HG03159 (cell line): ENCODE results near the gene HIP1.
"Not testable (repeated sequence)": the region's sequence is repeated elsewhere in the genome, so short reads cannot be mapped to it uniquely, and the experiment has no call there.

ENCODE experiments used
- ATAC-seq: cut with Tn5 transposase; IDR thresholded peaks from one replicate; pipeline ENCODE4 v1.9.1; 2021; ENCODE audit warnings: mild to moderate bottlenecking, moderate library complexity; ENCODE audit not compliant: unreplicated experiment

Gene HIP1

DNA sequence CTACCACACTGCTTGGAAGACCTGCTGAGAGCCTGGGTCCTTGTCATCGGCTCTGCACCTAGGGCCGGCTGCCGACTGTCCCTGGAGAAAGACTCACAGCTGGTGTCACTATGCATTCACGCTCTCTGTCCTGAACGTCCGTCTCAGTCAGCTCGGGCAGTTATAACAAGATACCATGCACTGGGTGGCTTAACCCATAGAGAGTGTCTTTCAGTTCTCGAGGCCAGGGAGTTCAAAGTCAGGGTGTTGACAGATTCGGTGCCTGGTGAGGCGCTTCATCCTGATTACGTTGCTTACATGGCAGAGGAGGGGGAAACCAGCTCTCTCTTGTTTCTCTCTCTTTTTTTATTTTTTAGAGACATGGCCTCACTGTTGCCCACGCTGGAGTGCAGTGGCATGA lies 155.5 kb downstream of the HIP1 start:
- ATAC-seq: no peak

DNA sequence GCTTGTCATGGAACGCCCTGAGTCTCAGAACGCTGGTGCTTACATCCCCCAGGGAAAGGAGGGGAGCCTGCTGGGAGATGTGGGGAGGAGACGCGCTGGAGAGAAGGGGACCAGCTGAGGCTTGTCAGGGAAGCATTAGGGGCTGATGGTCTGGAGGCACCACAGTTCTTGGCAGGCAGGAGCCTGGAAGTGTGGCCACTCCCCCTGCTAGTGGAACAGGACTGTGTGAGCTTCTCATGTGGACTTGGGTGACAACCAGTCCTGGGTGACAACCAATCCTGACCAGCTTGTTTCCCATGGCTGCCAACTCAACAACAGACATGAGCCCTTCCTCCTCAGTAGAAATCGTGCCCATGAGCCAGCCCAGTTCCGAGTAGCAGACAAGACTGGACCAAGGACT lies 158.8 kb downstream of the HIP1 start:
- no peak for ATAC-seq

DNA sequence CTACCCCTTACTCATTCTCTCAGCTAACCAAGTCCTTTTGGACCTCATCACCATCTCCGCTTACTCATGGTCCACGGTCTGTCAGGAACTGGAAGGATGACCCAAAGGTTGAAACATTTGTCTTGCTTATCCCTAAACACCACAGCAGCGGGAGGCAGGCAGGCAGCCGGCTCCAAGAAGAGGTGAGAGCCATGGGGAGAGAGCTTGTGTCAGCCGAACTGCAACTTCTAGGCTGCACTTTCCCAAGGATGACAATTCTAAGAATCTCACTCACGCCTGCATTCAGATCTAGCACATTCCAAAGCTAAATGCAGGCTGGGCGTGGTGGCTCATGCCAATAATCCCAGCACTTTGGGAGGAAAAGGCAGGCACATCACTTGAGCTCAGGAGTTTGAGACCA lies 160.7 kb downstream of the HIP1 start:
- no peak for ATAC-seq

DNA sequence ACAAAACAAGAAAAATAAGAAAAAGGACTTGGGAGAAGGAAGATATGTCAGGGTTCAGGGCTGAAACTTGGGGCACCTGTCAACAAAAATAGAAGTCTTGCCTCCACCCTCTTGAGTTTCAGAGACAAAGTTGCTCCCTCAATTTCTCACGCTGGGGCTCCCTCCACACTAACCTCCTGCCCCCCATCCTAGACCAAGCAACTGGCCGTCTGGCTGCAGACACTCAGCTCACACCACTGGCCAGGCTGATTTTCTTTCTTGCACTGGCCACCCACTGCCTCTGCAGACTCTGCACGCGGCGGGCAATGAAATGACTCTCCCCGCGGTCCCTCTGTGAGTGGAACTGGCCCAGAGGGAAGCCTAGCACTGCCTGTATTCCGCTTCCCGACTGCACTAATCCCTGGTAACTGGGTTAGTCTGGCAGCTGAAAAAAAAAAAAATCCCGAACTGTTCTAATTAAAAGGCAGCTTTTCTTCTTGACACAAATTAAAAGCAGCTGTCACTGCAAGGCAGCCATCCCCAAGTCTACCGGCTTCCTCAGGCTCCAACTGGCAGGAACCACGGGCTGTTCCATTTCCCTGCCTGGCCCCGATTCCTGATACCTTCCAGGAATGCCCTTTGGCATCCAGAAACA lies 163.1 kb downstream of the HIP1 start:
- ATAC-seq: no peak

DNA sequence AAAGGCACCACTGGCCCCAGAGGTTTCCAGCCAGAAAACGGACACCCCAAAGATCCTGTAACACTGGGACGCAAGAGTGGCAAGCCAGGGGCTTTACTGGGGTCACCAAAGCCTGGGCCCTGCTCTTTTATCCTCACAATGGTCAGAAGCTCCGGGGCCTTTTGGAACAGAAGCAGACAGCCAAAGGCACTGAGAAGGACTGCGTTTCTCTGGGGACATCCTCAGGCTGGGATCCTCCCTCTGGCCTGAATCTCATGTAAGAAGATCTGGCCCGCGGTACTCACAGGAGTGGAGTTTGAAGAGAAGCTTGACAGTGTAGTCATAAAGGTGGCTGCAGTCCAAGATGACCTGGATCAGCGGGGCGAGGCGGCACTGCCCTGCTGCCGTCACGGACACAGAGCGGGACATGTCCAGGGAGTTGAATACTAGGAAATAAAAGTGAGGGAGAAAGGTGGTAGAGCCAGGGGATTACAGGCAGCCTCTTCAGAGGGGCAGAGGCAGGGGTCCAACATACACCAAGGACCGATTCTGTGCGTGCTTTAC lies 165.2 kb downstream of the HIP1 start:
- no peak for ATAC-seq

DNA sequence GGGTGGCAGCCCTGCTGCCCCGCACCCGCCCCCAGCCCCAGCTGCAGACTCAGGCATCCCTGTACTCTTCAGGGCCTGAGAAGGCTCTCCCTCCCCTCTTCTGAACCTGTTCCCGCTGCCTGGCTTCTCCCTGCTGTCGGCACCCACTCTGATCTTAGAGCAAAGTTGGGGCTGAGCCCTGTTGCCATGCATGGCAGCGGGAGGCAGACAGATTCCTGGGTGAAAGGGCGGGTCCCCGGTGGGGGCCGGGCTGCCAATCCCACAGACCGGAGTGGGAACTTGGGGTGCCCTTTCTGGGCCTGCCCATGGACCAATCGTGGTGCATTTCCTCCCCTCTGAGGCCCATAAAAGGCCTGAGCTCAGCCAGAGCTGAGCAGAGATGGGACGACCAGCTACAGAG lies 165.9 kb downstream of the HIP1 start:
- ATAC-seq: no peak

DNA sequence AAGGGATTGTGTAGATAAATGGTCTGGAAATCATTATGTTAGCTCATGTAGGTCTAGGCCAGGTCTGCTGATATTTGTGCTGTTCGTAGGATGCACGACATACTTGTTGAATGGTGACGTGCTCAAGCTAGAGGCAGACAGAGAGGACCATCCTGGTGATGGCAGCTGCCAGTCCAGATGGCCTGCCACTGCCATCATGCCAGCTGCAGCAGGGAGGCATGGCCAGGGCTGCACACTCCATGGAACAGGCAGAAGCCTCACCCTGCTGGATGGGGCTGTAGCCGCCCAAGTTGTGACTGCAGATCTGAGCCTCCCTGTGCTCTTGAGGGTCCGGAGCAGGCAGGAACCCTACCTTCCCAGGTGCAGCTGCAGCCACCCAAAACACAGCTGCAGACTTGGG lies 166.3 kb downstream of the HIP1 start:
- no peak for ATAC-seq

DNA sequence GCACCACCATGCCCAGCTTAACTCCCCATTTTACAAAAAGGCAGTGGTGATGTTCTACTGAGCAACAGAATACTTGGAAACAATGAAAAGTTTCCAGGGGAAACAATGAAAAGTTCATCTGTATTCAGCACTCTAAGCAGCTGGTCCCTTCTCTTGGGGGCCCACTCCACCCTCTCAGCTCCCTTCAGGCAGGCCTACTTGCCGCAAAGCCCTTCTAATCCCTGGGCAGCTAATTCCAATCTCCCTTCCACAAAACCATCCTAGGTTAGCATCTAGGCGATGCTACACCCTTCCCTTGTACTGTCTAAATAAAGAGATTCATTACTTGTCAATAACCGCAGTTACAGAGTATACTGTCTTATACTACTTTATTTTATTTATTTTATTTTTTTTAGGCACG lies 167.5 kb downstream of the HIP1 start:
- no peak for ATAC-seq

DNA sequence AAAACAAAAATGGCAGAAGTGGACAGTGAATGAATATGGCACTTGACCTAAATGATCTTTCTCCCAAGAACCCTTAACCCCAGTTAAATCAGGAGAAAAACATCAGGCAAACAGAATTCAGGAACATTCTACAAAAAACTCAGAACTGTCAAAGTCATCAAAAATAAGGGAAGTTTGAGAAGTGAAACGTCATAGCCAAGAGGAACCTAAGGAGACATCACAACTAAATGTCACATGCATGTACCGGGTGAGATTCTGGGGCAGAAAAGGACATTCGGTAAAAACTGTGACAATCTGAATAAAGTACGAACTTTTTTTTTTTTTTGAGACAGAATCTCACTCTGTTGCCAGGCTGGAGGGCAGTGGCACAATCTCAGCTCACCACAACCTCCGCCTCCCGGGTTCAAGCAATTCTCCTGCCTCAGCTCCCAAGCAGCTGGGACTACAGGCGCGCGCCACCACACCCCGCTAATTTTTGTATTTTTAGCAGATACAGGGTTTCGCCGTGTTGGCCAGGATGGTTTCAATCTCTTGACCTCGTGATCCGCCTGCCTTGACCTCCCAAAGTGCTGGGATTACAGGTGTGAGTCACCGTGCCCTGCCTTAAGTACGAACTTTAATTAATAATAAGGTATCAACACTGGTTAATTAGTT lies 169.0 kb downstream of the HIP1 start:
- not testable (repeated sequence) for ATAC-seq

DNA sequence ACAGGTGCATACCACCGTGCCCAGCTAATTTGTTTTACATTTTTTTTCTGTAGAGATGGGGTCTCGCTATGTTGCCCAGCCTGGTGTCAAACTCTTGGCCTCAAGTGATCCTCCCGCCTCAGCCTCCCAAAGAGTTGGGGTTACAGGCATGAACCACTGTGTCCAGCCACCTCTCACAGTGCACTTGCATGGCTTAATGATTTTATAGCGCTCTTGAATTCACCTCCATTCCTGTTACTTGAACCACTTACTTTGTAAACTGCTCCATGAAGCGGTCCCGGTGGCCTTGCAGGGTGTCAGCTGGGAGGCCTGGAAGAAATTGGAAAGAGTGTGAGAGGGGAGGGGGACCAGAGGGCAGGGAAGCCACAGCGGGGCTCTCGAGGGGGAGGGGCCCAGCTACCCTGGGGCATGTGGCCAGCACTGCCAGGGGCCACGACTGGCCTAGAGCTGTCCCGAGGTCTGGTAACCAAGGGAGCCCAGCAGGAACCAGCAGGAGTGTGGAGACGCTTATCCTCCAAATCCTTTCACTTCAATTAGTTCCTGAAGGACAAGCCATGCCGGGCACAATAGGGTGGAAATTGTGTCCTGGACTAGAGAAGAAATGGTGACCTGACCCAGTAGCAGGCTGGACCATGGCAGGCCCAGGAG lies 170.7 kb downstream of the HIP1 start:
- ATAC-seq: no peak

DNA sequence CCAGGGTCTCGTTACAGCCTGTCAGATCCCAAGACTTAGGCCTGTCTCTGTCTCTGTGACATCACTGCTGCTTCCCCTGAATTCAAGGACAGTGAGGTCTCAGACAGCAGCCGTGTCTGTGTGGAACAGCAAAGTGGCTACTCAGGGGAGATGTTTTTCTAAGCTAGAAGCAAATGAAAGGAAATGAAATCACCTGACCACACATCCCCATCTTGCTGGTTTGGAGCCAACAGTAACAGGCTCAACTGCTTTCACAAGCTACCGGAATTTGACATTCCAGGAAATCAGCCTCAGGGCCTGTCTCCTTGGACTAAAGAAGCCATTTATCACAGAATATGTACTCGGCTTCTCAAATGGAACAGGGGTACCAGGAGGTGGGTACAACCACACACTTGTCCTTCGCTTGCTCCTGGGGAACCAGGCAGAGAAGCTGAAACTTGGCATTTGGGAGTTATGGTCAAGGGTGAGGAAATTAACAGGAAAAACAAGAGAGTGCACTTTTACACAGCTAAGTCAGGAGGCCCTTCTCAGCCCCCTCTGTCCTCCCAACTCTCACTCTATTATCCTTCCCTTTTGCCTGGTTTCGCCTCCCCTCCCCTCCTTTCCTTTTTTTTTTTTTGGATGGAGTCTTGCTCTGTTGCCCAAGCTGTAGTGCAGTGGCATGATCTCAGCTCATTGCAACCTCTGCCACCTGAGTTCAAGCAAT lies 173.5 kb downstream of the HIP1 start:
- no peak for ATAC-seq

DNA sequence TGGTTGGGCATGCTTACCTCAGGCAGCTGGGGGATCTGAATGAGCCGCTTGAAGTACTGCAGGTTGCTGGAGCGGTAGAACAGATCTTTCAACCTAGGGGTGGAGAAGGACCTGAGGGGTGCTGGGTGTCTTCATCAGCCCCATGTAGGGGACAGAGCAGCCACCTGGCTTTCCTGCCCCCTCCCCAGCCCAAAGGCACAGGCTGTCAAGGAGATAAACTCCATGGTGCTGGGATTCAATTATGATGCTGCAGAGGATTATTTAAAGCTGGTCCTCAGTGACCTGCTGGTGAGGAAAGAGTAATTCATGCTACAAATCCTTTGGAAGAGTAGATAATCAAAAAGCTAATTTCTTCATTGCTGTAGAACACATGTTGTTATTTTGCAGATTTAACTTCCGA lies 175.6 kb downstream of the HIP1 start:
- ATAC-seq: no peak

DNA sequence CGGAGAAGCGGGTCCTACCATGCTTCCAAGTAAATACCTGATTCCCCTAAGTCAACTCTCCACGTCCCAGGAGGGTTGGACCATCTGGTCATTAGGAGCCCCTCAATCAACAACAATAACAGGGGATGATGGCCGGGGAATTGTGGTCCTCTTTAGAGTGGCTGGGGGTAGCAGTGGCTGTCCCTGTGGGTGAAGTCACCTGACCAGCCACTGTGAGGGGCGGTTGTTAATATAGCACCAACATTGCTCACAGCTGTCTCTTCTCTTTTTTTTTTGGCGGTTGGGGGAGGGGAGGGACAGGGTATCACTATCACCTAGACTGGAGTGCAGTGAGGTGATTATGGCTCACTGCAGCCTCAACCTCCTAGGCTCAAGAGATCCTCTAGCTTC lies 178.8 kb downstream of the HIP1 start:
- no peak for ATAC-seq

DNA sequence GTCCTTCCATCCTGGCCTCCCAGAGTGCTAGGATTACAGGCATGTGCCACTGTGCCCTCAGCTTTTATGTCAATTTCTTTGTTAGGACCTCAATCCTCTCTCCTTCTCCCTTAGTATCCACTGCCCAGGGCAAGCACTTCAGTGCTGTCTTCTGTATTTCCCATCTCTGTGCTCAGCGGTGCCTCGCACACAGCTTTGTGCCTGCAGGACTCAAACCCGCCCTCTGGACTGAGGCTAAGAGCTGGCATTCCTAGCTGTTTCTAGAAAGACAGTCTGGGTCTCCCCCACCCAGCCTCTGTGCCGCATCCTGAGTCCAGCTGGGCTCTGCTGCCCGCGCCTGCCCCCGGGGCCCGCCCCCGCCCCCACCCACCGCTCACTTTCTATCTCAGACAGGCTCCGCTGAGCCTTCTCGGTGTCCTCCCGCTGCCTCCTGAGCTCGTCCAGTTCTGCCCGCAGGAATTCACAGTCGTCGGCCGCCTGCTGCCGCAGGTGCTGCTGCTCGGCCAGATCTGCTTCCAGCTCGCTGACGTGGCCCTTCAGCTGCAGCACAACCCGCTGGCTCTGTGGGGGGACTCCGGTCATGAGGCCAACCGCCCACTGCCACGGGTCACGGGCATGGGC lies 179.3 kb downstream of the HIP1 start:
- no peak for ATAC-seq

DNA sequence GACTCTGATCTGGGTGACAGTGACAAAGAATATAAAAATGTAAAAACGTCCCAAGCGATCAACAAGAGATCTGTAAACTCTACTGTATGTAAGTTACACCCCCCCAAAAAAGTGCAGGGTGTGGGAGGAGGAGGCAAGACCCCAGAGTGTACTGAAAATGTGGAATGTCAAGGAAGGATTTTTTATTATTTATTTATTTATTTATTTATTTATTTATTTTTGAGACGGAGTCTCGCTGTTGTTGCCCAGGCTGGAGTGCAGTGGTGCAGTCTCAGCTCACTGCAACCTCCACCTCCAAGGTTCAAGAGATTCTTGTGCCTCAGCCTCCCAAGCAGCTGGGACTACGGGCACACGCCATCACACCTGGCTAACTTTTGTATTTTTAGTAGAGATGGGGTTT lies 181.9 kb downstream of the HIP1 start:
- not testable (repeated sequence) for ATAC-seq

DNA sequence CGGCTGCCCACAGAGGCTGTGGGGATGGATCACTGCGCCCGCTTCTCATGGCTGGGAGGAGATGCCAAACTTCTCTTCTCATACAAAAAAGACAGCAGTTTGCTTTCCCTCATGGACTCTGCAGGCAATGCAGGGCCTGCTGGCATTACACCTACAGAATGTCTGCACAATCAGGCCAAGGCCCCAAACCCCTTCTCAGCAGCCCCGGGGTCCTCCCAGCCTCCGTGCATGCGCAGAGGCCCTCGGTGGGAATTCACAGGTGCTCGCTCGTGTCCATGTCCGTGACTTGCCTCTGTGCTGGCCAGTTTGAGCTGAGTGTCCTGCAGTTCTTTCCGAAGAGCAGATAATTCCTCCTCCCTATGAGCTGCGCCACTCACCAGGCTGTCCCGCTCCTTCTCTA lies 183.0 kb downstream of the HIP1 start:
- no peak for ATAC-seq

DNA sequence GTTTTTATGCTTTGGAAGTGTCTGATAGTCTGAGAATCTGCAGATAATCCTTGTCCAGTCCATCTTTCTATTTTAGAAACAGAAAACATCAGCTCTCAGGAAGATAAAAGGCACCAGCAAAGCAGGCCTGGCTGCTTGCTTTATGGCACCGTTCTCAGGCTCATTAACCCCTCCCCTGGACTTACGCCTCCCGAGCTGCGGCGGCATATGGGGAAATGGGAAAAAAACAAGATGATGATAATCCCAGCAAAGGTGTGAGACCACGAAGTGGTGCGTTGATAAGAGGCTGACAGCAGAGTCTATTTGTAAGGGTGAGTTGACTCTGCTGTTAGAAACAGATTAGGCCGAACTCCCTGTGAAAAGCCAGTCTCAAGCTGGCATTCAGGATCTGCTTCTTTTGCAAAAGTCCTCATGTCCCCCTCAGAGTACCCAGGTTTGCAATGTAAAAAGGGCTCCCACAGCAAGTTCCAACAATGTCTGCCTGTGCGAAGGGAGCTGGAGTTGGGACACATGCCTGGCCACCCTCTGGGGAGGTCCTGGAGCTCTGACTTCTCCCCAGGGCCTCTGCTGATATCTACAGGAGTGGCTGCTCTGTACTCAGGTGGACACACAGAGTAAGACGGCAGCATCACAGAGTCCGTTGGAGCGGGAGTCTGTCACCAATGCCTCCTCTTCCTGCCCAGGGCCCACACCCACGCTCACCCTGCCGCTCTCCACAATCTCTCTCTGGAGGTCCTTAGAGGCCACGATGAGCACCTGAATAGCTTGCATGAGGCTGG lies 192.3 kb downstream of the HIP1 start:
- ATAC-seq: no peak

DNA sequence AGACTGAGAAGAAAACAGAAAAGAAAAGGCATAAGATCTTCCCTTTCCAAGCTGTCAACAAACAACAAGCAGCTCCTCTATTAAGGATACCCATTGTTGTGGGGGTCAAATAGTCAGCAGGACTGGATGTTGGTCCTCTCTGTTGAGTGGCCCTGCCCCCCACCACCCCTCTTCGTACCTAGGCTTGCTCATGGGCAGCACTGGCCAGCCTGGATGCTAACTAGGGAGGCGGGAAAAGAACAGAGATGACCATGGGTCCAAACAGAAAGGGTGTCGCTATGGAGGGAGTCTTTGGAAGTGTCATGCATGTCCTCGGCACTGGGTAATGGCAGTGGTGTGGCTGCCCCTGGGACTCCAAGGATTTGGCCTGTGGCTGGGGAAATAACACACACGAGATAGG lies 201.0 kb downstream of the HIP1 start:
- ATAC-seq: no peak

DNA sequence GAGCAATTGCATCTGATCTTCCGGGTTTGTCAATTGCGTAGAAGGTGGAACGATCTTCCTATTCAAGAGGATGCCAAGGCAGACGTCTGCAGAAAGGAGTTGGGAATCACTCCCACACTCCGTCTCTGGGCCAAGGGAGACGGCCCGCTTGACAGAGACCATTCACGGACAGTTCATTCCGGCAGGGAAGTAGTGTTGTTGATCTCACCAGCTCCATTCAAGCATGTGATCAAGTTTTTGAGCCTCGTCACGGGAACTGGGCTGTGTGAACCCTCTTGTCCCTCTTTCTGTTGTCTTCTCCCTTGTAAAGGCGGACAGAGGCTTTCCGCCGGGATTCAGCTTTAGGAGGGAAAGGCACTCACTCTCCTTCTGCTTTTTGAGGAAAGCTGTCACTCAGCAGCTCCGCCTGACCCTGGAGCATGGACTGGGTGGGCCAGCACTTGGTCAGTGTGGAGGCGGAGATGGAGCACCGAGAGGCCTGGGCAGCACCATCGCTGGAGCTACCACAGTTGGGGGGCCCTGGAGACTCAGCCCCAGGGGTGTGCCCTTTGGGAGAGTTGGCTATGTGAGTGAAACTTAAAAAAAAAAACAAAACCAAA lies 201.7 kb downstream of the HIP1 start:
- no peak for ATAC-seq

DNA sequence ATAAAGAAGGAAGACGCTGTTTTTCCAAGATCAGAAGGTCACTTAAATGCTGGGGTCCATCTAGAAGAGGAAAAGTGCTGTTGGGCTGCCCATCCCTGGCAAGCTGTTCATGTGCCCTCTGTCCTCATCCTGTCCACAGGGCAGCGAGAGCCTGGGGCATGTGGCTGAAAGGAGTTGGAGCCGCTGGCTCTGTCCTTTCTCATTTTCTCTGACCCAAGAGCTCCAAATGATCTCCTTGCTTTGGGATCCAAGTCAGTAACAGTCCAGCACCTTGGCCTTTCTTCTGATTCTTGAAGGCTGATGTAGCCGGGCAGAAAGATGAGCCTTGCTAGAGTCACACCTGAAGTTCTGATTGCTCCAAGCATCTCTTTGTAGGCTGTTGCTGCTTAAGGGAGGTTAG lies 202.2 kb downstream of the HIP1 start:
- ATAC-seq: no peak
